ENCODE measurements around the gene SLX4IP.

Gene SLX4IP

DNA sequence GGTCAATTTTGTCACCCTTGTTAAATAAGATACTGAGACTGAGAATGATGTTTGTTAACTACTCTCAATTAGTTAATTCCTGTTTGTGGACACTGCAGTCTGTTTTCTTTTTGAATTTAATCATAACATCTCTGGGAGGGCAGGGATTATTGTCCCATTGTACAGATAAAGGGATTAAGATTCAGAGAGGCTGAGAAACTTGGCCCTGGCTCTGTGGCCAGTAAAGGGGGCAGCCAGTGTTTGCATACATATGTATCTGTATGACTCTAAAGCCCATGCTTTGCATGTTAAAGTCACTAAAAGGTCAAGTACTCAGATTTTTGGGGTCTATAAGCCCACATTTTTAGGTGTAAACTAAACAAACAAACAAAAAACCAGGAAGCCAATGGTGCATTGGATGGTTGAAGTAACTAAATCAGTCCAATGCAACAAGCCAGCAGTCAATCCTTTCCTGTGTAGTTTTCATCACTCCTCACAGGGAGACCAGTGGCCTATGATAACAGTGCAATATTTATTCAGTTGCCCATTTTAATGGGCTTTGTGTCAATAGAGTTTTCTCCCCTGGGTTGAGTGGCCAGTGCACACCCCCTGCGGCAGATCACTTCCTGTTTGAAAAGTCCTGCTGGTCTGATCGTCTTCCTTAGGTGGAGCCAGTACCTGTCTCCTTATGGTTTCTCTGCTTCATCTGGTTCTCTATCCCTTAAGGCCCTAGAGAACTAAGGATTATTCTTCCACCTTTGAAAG is 106.7 kb downstream of the SLX4IP start:
- TF ChIP-seq, protein P1, sequence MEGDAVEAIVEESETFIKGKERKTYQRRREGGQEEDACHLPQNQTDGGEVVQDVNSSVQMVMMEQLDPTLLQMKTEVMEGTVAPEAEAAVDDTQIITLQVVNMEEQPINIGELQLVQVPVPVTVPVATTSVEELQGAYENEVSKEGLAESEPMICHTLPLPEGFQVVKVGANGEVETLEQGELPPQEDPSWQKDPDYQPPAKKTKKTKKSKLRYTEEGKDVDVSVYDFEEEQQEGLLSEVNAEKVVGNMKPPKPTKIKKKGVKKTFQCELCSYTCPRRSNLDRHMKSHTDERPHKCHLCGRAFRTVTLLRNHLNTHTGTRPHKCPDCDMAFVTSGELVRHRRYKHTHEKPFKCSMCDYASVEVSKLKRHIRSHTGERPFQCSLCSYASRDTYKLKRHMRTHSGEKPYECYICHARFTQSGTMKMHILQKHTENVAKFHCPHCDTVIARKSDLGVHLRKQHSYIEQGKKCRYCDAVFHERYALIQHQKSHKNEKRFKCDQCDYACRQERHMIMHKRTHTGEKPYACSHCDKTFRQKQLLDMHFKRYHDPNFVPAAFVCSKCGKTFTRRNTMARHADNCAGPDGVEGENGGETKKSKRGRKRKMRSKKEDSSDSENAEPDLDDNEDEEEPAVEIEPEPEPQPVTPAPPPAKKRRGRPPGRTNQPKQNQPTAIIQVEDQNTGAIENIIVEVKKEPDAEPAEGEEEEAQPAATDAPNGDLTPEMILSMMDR (IDR thresholded peaks at IDR 0.05; ENCODE audit: low read depth, low read length, missing control alignments) = no peak
- no peak for DNase-seq (ENCODE audit: extremely low read depth, low read depth)
- no peak overlapping the region for H3K4me3 ChIP-seq (replicated peaks; ENCODE audit: low read depth, low read length)

DNA sequence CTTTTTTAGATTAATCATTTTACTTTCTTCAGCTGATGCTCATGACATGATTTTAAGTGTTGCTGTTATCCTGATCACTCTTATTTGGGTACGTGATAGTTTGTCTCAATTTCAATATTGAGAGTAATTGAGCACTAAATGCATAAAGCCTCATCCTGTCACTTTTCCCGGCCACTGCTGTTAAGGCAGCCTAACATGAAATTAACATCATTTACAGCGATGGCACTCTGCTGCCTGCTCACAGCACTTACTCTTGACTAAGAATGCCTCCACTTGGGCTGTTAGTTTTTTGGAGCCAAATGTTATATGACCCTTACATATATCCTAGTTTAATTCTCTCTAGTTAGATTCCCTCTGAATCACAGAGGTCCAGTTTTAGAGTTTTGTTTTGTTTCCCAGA is 107.3 kb downstream of the SLX4IP start:
- no peak overlapping the region for H3K4me3 ChIP-seq (replicated peaks; ENCODE audit: low read depth, low read length)
- no peak for DNase-seq (ENCODE audit: extremely low read depth, low read depth)
- TF ChIP-seq, protein P1 (IDR thresholded peaks at IDR 0.05; ENCODE audit: low read depth, low read length, missing control alignments) = no peak

DNA sequence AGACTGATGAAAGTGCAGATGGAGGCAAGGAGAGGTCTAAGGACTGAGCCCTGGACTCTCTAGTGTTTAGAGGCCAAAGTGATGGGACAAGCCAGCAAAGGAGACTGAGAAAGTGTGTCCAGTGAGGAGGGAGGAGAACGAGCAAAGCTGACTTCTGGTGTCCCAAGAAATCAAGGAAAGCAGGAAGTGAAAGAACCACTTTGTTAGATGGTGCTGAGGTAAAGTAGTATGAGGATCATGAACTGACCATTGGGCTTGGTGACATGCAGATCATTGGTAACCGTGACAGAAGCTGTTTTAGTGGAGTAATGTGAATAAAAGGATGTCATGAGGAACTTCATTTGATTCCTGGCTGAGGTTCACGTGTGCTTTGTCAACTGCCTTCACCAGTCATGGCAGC is 108.4 kb downstream of the SLX4IP start:
- H3K4me3 ChIP-seq (replicated peaks; ENCODE audit: low read depth, low read length) = no peak overlapping the region
- TF ChIP-seq, protein P1 (IDR thresholded peaks at IDR 0.05; ENCODE audit: low read depth, low read length, missing control alignments) = no peak
- no peak for DNase-seq (ENCODE audit: extremely low read depth, low read depth)

DNA sequence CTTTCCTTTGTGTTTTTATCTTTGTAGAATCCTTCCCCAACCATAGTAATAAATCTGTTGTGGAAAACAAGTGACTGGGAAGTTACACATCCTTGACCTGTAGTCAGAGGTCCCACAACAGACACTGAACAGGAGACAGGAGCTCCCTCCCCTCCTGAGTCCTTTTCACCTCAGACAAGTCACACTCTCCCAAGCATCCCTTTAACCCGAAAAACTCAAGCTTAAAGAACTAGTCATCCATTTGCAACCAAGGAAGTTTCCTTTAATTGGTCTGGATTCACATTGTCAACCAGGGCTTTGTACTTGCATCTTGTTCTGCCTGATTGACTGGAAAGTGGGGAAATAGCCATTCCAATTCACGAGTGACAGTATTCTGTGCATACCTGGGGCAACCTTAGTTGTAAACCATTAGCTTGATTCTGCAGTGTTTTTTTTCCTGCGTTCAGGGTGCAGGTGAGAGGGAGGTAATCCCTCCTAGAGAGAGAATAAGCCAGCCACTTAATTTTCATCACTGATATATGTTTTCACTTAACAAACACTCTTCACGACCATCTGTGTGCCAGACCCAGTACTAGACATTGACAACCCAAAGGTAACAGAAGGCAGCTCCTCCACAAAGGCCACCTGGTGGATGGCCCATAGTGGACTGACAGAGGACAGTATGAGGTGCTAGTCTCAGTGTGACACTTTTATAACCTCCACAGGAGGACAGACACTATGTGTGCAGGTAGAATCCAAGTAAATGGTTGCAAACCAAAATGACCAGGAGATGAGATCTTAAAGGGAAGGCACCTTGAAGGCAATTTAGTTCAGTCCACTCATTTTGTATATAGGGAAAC is 112.4 kb downstream of the SLX4IP start:
- DNase-seq (ENCODE audit: extremely low read depth, low read depth) = no peak
- TF ChIP-seq, protein P1 (IDR thresholded peaks at IDR 0.05; ENCODE audit: low read depth, low read length, missing control alignments) = no peak
- H3K4me3 ChIP-seq (replicated peaks; ENCODE audit: low read depth, low read length) = no peak overlapping the region

DNA sequence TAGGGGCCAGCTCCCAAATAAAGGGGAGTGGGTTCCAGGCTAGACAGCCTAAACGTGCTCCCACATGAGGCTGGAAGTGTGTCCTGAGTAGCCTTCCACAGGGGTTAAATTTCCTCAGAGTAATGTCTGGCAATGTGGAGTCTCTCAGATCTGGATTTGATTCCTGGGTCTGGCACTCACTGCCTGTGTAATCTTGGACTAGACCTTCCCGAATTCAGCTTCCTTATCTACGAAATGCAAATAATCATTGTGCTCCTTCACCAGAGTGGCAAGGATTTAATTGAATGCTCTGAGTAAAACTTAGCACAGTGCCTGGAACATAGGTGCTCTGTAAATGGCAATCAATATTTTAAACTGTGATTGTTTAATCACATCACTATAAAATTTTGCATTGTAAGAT is 114.4 kb downstream of the SLX4IP start:
- TF ChIP-seq, protein P1 (IDR thresholded peaks at IDR 0.05; ENCODE audit: low read depth, low read length, missing control alignments) = no peak
- DNase-seq (ENCODE audit: extremely low read depth, low read depth) = no peak
- no peak overlapping the region for H3K4me3 ChIP-seq (replicated peaks; ENCODE audit: low read depth, low read length)

DNA sequence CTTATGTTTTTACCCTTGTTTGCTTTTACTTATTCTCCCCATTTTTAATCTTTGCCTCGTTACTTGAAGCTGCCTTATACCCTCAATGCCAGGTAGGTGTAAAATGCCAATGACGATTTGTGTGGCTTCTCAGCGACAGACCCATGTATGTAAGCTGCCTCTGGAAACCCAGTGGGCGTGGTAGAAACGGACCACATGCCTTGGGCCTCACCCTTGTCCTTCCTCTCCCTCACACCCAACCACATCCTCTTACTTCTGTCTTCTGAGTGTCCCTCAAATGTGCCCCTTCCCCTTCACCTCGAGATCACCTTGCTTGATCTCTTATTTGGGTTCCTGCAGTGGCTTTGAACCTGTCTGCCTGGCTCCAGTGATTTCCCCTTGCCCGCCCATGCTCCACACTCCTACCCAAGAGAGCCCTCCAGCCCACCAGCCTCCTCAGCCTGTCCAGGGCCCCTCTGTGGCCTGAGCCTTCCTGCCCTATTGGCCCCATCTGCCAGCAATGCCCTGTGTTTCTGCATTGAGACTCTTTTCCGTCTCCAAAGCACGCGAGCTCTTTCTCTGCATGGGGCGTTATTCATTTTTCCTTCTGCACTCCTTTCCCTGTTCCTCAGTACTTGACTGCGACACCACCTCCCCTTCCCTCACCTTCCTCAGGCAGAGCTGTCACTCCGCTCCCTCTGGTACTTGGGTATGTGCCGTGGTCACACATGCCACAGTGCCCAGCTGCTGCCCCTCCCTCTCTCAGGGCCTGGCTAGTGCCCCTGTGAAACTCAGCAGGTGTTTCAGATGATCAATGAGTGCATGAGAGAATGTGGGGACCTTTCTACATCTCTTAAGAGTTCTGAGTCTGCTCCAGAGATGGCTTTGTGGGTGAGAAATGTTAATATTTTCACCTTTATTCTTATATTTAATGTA is 115.4 kb downstream of the SLX4IP start:
- H3K4me3 ChIP-seq (replicated peaks; ENCODE audit: low read depth, low read length) = no peak overlapping the region
- DNase-seq (ENCODE audit: extremely low read depth, low read depth) = no peak
- TF ChIP-seq, protein P1 (IDR thresholded peaks at IDR 0.05; ENCODE audit: low read depth, low read length, missing control alignments) = no peak
